Choroid plexus epithelial cell (primary cell): Measurements from ENCODE around the gene PFKFB4.

Experiments used
- DNase-seq: peaks from one replicate; pipeline ENCODE4 v3.0.0-alpha.2; 2010; ENCODE audit warnings: low read depth
- H3K4me3 ChIP-seq: 2 replicates; pipeline ENCODE4 v1.5.1; 2011; ENCODE audit warnings: low read depth, mild to moderate bottlenecking, control low read depth, low read length, moderate library complexity
- CTCF ChIP-seq: conservative IDR thresholded peaks from 2 replicates; pipeline ENCODE4 v1.5.1; 2011; ENCODE audit warnings: low read depth, mild to moderate bottlenecking, control low read depth, inconsistent platforms, low read length, moderate library complexity

Gene PFKFB4

GRCh38 chr3:48597408-48597800 lies 40.8 kb upstream of the PFKFB4 start:
- TF ChIP-seq CTCF: no peak
- DNase-seq: no peak
- no peak overlapping the region for H3K4me3 ChIP-seq

GRCh38 chr3:48596676-48597407 lies 40.2 kb upstream of the PFKFB4 start:
- no peak for DNase-seq
- TF ChIP-seq CTCF: no peak
- H3K4me3 ChIP-seq: no peak overlapping the region

GRCh38 chr3:48596157-48596556 lies 39.6 kb upstream of the PFKFB4 start:
- H3K4me3 ChIP-seq: no peak overlapping the region
- no peak for DNase-seq
- no peak for TF ChIP-seq CTCF

- no peak for TF ChIP-seq CTCF
- peak; percentile 91 for DNase-seq
- H3K4me3 ChIP-seq: peak overlapping the region; percentile 63
Observed at GRCh38 chr3:48595526-48596121, 39.0 kb upstream of the PFKFB4 start.

GRCh38 chr3:48595075-48595525 lies 38.5 kb upstream of the PFKFB4 start, which contains the start of gene COL7A1:
COL7A1 (minus strand) TSS chr3:48595329; CDS start chr3:48595159, 170 bp downstream.
- H3K4me3 ChIP-seq: peak within 1 kb of the TSS; percentile 63

GRCh38 chr3:48594417-48595049 lies 37.9 kb upstream of the PFKFB4 start:
- peak overlapping the region; percentile 63 for H3K4me3 ChIP-seq
- no peak for TF ChIP-seq CTCF
- DNase-seq: peak; percentile 26

More at GRCh38 chr3:48595075-48595525, 38.5 kb upstream of the PFKFB4 start, which contains the start of gene COL7A1:
- TF ChIP-seq CTCF: no peak
- no peak for DNase-seq
